GM19467 (cell line): ENCODE results near the gene FKBP4.

Experiments
- ATAC-seq: cut with Tn5 transposase; IDR thresholded peaks from one replicate; pipeline ENCODE4 v1.9.1; 2021; ENCODE audit warnings: mild to moderate bottlenecking, moderate library complexity; ENCODE audit not compliant: unreplicated experiment

FKBP4 gene

DNA sequence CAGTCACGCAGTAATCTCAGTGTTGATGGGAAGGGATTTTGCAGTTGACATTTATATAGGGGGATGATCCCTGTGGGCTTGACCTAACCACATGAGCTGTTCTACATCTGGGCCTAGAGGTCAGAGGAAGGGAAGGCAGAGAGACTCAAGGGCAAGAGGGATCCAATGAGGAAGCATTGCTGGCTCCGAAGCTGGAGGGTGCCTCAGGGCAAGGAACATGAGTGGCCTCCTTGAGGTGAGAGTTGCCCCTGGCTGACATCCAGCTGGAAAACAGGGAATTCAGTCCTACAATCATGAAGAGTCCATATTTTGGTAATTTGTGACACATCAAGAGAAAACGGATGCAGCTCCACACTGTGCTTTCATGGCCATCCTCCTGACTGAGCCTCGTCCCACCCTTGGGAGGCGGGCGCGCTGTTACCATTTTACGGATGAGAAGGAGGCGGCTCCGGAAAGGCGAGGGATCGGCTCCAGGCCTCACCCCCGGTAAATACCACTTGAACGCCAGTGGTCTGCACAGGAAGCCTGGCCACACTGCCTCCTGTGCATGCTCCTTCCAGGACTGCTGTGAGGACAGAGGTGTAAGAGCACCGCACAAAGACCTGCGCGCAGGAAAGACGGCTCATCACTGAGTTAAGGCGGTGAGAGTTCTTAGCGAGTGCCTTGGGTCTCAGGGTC, 18.5 kb upstream of the FKBP4 start:
- ATAC-seq: no peak

DNA sequence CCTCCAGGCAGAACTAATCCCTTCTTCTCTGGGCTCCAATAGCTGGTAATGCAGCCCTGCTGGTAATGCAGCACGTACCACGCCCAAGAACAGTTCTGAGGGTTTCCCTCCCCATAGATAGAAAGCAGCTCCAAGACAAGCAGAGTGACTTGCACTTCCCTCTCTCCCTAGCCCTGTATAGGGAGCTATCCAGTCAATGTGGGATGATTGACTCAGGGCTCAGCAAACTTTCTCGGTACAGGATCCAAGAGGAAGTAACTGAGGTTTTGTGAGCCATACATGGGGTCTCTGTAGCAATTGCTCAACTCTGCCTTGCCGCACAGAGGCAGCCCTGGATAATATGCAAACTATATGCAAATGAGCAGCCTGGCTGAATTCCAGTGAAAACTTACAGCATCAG, 15.5 kb upstream of the FKBP4 start:
- ATAC-seq: no peak

DNA sequence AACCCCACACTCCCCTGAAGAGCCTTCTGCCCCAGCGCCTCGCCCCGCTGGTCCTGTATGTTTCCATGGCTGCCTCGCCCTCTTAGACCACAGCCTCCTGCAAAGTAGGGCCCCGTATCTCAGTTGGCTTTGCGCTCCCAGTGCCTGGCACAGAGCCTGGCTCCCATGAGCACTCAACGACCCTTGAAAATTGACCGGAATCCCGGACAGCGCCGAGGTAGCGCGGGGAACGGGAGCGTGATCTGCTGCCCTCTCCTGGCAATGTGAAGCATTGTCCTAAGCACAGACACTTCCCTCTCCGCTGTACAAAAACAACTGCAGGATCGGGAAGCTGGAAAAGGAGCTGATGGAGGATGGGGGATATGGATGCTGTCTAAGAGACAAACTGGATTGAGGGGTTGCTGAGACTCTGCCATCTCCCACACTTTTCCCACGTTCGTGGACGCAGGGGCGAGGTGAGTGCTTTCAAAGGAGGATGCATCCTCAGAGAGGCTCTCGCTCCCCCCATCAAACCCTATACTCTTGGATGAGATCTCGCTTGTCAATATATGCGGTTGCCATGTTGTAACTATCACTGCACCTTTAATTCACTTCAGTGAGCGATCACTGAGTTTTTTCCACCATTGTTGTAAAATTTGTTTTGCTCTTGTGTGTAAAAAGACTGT, 10.7 kb upstream of the FKBP4 start:
- ATAC-seq: no peak

DNA sequence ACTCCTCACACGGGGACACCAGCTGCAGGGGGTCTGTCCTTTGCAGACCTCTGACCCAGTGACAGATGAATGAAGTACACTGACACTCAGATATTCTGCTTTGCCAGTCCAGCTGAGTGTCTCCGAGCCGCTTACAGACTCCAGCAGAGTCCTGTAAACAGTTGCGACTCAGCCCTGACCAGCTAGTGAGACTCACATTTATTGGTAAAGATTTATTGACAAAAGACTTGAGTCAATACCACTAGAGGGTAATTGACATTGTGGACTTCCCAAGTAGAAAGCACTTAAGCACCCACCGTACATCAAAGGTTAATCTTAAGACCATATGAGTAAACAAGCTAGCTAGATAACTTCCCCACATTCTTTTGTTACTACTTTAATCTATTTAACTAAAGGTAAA, 9.8 kb upstream of the FKBP4 start:
- ATAC-seq: no peak

DNA sequence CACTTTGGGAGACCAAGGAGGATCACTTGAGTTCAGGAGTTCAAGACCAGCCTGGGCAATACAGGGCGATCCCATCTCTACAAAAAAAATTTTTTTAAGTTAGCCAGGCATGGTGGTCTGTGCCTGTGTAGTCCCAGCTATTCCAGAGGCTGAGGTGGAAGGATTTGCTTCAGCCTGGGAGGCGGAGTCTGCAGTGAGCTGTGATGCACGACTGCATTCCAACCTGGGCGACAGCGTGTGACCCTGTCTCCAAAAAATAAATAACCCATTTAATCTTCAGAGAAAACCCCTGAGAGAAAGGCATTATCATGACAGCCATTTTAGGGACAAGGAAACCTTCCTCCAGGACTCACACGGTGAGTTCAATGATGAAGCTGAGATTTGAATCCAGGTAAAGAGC, 3.7 kb upstream of the FKBP4 start:
- ATAC-seq: no peak

DNA sequence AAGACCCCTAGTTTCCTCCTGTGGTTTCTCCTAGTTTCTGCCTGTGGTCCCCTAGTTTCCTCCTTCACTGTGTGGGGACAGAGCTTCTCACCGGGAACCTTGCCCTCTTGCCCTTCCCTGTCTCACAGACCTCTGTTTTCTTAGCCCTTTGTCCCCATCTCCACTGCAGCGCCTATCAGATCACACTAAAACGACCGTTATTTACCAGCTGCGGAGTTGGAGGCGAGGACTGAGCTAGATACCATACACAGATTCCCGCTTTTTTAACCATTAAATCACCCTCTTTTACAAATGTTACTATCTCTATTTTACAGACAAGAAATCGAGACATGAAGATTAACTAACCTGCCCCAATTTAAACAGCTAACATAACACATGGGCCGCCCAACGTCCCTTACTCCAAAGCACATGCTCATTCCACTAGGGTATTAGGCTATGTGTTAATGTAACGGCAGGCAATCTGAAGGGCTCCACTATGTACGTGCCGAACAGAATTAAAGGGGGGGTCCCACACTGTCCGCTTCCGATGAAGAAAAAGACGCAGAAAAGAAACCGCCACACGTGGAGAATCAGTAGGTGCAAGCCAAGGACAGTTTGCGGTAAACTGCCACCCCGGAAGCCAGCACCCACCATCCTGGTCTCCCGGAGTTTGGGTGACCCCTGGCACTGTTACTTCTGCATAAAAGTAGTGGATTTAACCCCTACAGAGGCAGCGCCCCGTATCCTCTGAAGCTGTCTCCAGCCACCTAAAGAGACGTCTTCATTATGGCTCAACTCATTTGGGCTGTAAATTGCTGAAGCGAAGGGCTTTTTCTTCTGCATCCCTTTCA, 1.9 kb upstream of the FKBP4 start:
- ATAC-seq: no peak

DNA sequence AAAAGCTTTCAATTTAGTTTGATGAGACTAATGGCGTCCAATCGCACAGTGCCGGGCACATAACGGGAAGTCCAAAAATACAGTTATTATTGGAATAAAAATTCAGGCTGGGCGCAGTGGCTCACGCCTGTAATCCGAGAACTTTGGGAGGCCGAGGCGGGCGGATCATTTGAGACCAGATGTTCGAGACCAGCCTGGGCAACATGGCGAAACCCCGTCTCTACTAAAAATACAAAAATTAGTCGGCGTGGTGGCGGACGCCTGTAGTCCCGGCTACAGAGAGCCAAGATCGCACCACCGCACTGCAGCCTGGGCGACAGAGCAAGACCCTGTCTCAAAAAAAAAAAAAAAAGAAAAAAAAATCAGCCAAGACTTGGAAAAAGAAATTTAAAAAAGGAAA, 1.2 kb upstream of the FKBP4 start:
- ATAC-seq: no peak

DNA sequence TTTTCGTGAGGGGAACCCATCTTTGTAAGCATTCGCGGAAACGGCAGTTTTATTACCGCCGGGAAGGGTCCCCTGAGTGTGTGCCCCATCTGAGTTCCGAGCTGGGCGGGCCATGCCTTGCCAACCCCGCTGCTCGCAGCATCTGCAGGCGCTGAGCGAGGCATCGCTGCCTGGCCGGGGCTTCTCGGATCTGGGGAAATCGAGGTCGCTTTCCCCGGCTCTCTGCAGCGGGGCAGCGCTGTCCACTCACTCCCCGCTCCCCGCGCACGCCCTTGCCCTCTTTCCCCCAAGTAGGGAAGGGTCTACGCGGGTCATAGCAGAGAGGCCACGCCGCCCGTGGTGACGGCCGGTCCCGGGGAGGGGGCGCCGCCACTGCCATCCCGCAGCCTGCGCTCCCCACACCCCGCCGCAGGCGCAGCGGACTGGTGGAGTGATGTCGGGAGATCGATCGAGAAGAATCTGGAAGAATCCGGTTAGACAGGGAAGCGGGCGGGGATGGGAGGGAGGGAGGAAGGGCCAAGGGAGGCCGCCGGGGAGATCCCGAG, 507 bp upstream of the FKBP4 start:
- peak; percentile 4 for ATAC-seq

DNA sequence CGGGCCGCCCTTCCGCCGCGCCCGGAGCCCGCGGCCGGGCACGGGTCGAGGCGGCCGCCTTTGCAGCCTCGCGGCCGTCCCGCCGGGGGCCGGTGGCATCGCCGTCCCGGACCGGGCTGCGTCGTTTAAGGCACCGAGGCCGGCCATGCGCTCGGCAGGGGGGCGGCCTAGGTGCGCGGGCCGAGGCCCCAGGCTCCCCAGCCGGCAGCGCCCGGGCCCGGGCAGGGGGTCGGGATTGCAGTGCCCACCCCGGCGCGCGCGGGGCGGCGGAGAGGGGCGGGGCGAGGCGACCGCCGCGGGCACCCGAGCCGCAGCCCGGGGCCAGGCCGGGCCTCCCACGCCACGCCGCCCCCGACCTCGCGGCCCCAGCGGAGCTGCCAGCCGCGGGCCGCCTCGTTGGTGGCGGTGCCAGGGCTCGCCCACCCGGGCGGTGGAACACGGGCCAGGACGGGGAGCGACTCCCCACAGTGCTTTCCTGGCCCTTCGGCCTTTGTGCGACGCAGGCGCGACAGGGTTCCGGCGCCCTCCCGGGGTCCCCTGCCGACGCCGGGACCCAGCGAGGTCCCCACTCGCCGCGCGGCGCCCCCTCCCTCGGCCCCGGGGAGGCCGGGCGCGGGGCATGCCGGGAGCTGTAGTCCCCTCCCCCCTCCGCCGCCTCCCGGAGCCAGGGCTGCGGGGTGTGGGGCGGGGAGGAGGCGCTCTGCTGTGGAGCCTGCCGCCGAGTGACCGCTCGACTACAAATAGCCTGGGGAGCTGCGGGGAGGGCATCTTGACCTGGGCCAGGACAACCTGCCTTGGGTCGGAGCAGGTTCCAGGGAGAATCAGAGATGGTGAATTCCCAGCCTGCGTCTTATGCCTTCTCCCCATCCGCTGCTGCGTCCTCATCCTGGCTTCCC, 769 bp downstream of the FKBP4 start:
- peak; percentile 58 for ATAC-seq

DNA sequence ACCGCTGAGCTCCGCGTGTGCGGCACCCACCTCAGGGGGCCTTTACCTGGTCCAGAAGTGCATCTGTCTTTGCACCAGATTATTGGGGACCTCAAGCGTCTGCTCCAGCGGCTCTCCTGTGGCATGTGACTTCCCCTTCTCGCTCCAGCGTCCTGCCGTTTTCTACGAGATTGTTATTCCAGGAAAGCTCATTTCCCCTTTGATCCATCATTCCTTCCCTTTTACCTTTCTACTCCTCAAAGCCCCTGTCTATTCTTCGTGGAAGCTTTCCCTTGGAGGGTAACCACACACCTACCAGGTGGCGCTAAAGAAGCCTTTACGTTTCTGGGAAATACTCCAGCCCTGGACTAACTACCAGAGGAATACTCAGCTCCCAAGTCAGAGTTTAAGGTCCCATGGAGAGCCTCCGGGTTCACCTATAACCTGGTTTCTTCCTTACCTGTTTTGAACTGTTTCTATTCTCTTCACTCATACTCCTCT, 1.5 kb downstream of the FKBP4 start:
- ATAC-seq: no peak

DNA sequence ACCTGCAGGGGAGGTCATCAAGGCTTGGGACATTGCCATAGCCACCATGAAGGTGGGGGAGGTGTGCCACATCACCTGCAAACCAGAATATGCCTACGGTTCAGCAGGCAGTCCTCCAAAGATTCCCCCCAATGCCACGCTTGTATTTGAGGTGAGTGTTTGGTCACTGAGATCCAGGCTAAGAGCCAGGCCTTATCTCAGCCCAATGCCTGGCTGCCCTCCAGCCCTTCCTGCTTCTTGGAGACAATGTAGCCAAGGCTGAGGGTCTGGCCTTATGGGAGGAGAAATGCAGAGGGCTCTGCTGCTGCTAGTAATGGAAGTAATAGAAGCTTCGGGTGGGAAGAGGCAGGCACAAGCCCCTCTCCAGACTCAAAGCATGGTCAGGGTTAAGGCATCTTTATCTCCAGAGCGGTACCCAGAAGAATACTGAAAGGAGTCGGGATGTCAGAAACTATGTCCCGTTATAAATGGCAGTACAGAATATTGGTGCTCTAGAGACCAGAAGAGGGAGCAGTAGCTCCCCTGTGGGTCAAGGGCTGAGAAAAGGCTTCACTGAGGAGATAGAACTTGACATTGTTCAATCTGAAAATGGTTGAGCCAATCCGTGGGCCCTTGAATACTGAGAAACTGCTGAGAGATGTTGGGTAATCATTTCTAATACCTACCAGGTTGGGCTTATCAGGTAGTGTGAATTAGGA, 3.1 kb downstream of the FKBP4 start:
- no peak for ATAC-seq

DNA sequence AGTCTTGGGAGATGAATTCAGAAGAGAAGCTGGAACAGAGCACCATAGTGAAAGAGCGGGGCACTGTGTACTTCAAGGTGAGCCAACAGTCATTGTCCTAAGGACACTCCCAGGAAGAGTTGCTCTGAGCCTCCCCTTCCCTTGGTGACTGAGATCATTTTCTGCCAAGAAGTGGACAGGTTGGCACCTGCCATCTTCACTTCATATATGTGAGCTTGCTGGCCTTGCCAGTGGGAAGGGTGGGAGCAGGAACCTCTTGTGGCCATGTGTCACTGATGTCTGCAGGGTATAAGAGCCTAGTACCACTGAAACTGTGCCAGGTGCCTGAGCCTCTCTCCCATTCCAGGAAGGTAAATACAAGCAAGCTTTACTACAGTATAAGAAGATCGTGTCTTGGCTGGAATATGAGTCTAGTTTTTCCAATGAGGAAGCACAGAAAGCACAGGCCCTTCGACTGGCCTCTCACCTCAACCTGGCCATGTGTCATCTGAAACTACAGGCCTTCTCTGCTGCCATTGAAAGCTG, 5.3 kb downstream of the FKBP4 start:
- ATAC-seq: no peak

DNA sequence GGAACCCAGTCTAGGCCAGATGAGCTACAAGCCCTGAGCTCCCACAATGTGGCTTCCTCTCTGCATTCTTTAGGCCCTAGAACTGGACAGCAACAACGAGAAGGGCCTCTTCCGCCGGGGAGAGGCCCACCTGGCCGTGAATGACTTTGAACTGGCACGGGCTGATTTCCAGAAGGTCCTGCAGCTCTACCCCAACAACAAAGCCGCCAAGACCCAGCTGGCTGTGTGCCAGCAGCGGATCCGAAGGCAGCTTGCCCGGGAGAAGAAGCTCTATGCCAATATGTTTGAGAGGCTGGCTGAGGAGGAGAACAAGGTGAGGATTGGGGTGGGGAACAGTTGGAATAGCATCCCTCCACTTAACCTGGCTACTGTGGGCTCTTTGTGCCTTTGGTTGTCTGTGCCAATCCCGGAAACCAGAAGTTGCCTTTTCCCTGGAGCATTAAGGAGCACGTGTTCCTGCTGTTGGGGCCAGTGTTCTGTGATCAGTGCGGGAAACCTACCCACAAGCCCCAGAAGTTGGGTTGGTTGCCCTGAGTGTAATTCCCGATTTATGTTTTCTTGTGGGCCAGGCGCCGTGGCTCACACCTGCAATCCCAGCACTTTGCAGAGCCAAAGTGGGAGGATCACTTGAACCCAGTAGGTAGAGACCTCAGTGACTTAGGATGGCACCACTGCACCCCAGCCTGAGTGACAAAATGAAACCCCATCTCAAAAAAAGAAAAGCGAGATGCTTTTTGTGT, 6.4 kb downstream of the FKBP4 start:
- no peak for ATAC-seq

DNA sequence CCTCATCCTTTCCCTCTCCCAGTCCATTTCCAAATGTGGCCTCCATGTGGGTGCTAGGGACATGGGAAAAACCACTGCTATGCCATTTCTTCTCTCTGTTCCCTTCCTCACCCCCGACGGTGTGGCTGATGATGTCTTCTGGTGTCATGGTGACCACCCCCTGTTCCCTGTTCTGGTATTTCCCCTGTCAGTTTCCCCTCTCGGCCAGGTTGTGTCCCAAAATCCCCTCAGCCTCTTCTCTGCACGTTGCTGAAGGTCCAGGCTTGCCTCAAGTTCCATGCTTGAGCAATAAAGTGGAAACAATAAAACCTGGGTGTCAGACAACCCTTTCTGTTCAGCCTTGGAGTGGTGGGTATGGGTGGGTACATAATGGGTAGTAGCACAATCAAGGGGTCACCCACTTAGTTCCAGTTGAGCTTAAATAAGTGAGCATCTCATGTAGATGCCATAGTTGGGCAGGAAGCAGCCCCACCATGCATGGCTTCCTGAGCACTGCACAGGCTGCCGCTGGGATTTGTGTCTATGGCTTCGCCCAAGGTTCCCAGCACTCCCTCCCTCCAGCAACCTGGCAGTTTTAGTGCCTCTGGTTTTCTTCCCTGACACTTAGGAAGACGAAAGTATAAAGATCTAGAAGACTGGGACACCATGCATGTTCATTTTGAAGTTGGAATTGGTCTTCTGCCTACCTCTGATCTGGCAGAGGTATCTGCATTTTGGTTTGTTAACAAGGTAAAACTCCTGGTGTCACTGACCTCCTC, 9.0 kb downstream of the FKBP4 start:
- no peak for ATAC-seq

DNA sequence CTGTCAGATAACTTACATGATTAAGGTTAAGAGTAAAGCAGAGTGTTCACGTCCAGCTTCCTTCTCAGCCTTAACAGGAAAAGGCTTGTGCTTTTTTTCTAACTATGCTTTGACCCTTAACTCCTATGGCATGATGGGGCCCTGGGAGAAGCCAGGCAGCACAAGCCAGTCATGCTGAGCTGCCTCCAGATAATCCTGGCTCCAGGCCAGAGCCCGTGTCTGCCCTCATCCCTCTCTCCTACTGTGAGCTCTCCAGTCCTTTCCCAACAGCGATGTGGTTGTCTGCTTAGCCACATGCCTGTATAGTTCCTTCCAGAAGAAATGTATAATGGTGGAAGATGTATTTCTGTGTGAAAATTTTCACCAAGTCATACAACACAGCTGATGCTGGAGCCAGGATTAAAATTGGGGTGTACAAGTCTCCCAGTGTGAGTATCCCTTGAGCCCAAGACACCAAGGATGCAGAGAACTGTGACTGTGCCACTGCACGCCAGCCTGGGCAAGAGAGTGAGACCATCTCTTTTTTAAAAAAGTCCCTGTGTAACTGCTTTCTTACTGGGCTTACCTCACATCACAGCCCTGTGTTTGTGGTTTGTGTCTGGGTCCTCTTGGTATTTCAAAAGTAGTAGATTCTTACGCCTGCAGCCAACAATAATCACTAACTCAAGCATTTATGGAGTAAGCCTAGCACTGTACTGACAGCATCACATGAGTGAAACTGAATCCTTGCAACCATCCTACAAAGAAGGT, 9.8 kb downstream of the FKBP4 start:
- ATAC-seq: no peak

DNA sequence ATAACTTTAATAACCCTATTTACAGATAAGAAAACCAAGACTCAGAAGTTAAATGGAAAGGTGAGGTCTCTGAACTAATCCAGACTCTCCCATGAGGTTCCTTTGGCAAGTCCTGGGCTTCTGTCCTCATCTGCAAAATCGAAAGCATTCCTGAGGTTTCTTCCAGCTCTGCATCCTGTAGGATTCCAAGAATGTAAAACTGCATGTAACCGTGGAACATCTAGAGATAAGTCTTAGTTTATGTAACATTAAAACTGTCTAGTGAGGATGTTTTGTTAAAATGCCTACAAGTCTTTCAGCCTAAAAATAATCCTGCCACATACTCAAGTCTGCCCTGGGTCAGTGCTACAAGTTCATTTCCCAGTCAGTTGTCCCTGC, 10.4 kb downstream of the FKBP4 start:
- no peak for ATAC-seq

DNA sequence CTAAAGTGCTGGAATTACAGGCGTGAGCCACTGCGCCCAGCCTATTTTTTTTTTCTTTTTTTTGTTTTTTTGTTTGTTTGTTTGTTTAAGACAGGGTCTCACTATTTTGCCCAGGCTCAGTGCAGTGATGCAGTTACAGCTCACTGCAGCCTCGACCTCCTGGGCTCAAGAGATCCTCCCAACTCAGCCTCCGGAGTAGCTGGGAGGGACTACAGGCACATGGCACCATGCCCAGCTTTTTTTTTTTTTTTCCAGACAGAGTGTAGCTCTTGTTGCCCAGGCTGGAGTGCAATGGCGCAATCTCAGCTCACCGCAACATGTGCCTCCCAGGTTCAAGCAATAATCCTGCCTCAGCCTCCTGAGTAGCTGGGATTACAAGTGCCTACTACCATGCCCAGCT, 11.9 kb downstream of the FKBP4 start:
- no peak for ATAC-seq

DNA sequence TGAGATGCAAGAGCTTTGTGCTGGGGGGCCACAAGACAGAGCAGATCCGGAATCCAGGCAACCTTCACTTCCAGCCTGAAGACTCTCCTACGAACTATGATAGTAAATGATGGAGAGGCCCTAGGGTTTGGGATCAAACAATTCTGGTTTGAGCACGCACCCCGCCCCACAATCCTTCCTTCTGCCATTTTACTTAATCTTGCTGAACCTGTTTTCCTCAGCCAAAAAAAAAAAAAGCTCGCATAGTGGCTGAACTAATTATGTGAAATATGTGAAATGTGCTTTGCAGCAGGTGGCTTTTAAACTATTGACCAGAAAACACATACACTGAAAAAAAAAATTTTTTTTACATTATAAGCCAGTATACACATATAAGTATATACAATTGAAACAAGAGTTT, 17.0 kb downstream of the FKBP4 start:
- no peak for ATAC-seq
